HepG2 (cell line): ENCODE data around the gene ADAD2. TPM values are rescaled to one million over a fixed set of nuclear protein-coding genes. Genes with fewer than 3 reads are reported as not detected.

Experiments
- ATAC-seq: fragments of 200-7000 bp; cut with Tn5 transposase; 3 replicates; pipeline ENCODE4 v1.9.1; 2020; ENCODE audit warnings: mild to moderate bottlenecking, moderate library complexity
- BruUV-seq: library from RNA; stranded (reverse); fragments of 400-500 nt; replicated peaks from 2 replicates; lab custom pipeline; 2021; lab: Mats Ljungman, UMichigan
- CTCF ChIA-PET: fragments of 300-600 bp; formaldehyde crosslinking; extraction: SDS; loops from one replicate; lab custom pipeline; 2021; ENCODE audit warnings: low total read pairs, inconsistent platforms, low intra/inter-chr PET ratio; lab: Yijun Ruan, JAX
- POLR2A ChIA-PET: fragments of 350-600 bp; sonication (Branson Sonifier 250); formaldehyde crosslinking; loops from one replicate; lab custom pipeline; 2020; ENCODE audit warnings: antibody characterized with exemption, inconsistent platforms; lab: Yijun Ruan, JAX
- DNase-seq: peaks from one replicate; pipeline ENCODE4 v3.0.0-alpha.2; 2015; ENCODE audit warnings: low spot score
- FAIRE-seq: peaks from 3 replicates; lab custom pipeline; 2011; peaks lifted over from hg19 to GRCh38; lab: Jason Lieb, UNC
- H2AFZ ChIP-seq: one replicate; pipeline ENCODE4 v1.6.1; 2011; ENCODE audit warnings: low read length, inconsistent platforms
- H3K27ac ChIP-seq: fragments of 300-600 bp; 3 replicates; pipeline ENCODE4 v1.8.0; 2011; ENCODE audit warnings: mixed run types, mild to moderate bottlenecking, mixed read lengths, low read length, inconsistent platforms; ENCODE audit not compliant: insufficient read depth; ENCODE audit errors: extremely low read length
- H3K27me3 ChIP-seq, 2 experiments: fragments of 200-600 bp in 1 of 2; 2 replicates in 1 of 2; 3 replicates in 1 of 2; pipeline versions ENCODE4 v1.6.0 to v1.8.0; 2011; ENCODE audit warnings: low read length in 2 of 2, mild to moderate bottlenecking in 2 of 2, moderate library complexity in 2 of 2, inconsistent platforms in 1 of 2; ENCODE audit not compliant: insufficient read depth in 2 of 2, control insufficient read depth in 1 of 2
- H3K36me3 ChIP-seq, 2 experiments: fragments of 200-600 bp in 1 of 2; replicated peaks in 1 of 2; 2 replicates in 1 of 2; 3 replicates in 1 of 2; pipeline versions ENCODE4 v1.5.1 to v1.8.0; 2011; ENCODE audit warnings: low read length in 2 of 2, inconsistent platforms in 1 of 2; ENCODE audit not compliant: insufficient read depth in 2 of 2, control insufficient read depth in 1 of 2
- H3K4me1 ChIP-seq: 2 replicates; pipeline ENCODE4 v1.5.1; 2012; ENCODE audit warnings: low read length, inconsistent platforms; ENCODE audit not compliant: insufficient read depth
- H3K4me2 ChIP-seq: 2 replicates; pipeline ENCODE4 v1.6.0; 2011; ENCODE audit warnings: low read depth, low read length, inconsistent platforms
- H3K4me3 ChIP-seq, 3 experiments: fragments of 200-600 bp in 1 of 3; sonication (generic), shearing (Covaris generic) in 1 of 3; replicated peaks in 1 of 3; 2 replicates each; pipeline ENCODE4 v1.5.1; 2011 to 2016; ENCODE audit warnings: low read length in 3 of 3, inconsistent platforms in 2 of 3, low read depth in 2 of 3, mild to moderate bottlenecking in 2 of 3, control low read depth in 1 of 3, mixed read lengths in 1 of 3; ENCODE audit not compliant: insufficient read depth in 1 of 3
- H3K79me2 ChIP-seq: one replicate; pipeline ENCODE4 v1.6.1; 2011; ENCODE audit warnings: low read length, inconsistent platforms; ENCODE audit not compliant: insufficient read depth
- H3K9ac ChIP-seq: 2 replicates; pipeline ENCODE4 v1.6.0; 2011; ENCODE audit warnings: mild to moderate bottlenecking, low read depth, low read length, inconsistent platforms; ENCODE audit not compliant: insufficient read depth
- H3K9me3 ChIP-seq: 2 replicates; pipeline ENCODE4 v1.5.1; 2012; ENCODE audit warnings: mild to moderate bottlenecking, low read length
- H4K20me1 ChIP-seq: 2 replicates; pipeline ENCODE4 v1.6.0; 2011; ENCODE audit warnings: inconsistent platforms, mild to moderate bottlenecking, low read length, moderate library complexity; ENCODE audit not compliant: insufficient read depth
- RFXANK ChIP-seq: IDR thresholded peaks from 2 replicates; pipeline ENCODE4 v1.6.1; 2016
- SMARCC2 ChIP-seq: fragments of 450-650 bp; IDR thresholded peaks from 2 replicates; pipeline ENCODE4 v1.6.1; 2017; ENCODE audit warnings: antibody characterized with exemption, mild to moderate bottlenecking
- ZNF274 ChIP-seq: sonication (generic); formaldehyde crosslinking; IDR thresholded peaks from 2 replicates; pipeline ENCODE4 v1.5.1; 2020; ENCODE audit warnings: mild to moderate bottlenecking, missing genetic modification reagents
- ZNF317 ChIP-seq: sonication (generic); formaldehyde crosslinking; IDR thresholded peaks from 2 replicates; pipeline ENCODE4 v1.5.0; 2020; ENCODE audit warnings: mild to moderate bottlenecking, missing genetic modification reagents
- WGBS: methylation state at CpG from one replicate; pipeline ENCODE4 v1.1.6; 2017; ENCODE audit warnings: low lambda C conversion rate; 5-methylcytosine and 5-hydroxymethylcytosine counted together
- in situ Hi-C: cut with HindIII; loops from 2 replicates; pipeline ENCODE4 v1.10.0; 2017; ENCODE audit warnings: low pct_unique_long_range_greater_than_20kb; ENCODE audit not compliant: extremely low pct_ligation_motif_present
- intact Hi-C: fragments of 100-400 bp; cut with micrococcal nuclease; formaldehyde crosslinking; loops from one replicate; pipeline ENCODE4 v1.10.0; 2022; ENCODE audit not compliant: unreplicated experiment
- polyA plus RNA-seq, 8 experiments: library from polyadenylated mRNA; depleted of rRNA in 3 of 8; stranded (reverse) in 7 of 8; unstranded in 1 of 8; fragments of >200 nt; fragmentation: Illumina TruSeq in 4 of 8; extraction: Trizol in 4 of 8; gene quantifications; 2 replicates each; pipeline versions ENCODE4 v1.2.1 to v1.2.3, GENCODE V29; 2011 to 2016; ENCODE audit warnings: low read depth in 4 of 8, missing spikeins in 1 of 8, mixed read lengths in 1 of 8; ENCODE audit not compliant: insufficient read depth in 1 of 8
- total RNA-seq, 5 experiments: library from RNA; depleted of rRNA; stranded (reverse); fragments of >200 nt; fragmentation: Illumina TruSeq; extraction: Trizol; gene quantifications; 2 replicates each; pipeline ENCODE4 v1.2.3, GENCODE V29; 2016; ENCODE audit warnings: low read depth in 1 of 5

Gene ADAD2
- total and polyA plus RNA-seq, 2 of the 13 experiments (the other 11 are each of a cell fraction or from before 2014, with no cell fraction given), result not detected

DNA sequence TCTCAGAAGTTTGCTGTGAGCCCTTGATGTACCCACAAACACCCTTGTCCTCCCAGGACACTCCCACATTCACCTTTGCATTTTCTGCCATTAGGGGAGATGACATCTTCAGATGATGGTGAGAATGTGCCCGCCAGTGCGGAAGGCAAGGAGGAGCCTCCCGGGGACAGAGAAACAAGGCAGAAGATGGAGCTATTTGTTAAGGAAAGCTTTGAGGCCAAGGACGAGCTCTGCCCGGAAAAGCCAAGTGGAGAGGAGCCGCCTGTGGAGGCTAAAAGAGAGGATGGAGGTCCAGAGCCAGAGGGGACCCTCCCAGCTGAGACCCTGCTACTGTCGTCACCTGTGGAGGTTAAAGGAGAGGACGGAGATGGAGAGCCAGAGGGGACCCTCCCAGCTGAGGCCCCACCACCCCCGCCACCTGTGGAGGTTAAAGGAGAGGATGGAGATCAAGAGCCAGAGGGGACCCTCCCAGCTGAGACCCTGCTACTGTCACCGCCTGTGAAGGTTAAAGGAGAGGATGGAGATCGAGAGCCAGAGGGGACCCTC is 21.1 kb upstream of the ADAD2 start:
- no peak overlapping the region for H3K4me3 ChIP-seq
- H3K36me3 ChIP-seq, result no peaks in the 10 kb centered on the region
- in situ Hi-C loops (no loop called here), intact Hi-C loops (no loop called here)
- FAIRE-seq (no peak), ATAC-seq (no peak; the same call in 2 of the 3 replicates), DNase-seq (no peak)
- no peak overlapping the region for H3K27ac ChIP-seq
- no peaks in the 10 kb centered on the region for H3K79me2 ChIP-seq
- CTCF ChIA-PET, result no interaction called here
- TF ChIP-seq ZNF317 (CRISPR knock-in tag) (no peak), ZNF274 (CRISPR knock-in tag) (0 out of 2 replicates have a peak, but pooled peaks have one; percentile 35)
- peaks cover 8% of the 10 kb centered on the region for H3K4me1 ChIP-seq
- H4K20me1 ChIP-seq, result no peaks in the 10 kb centered on the region
- H3K27me3 ChIP-seq, result peaks cover 5 to 25% of the 10 kb centered on the region in 2 experiments; a peak in 4 of 5 replicates
- BruUV-seq, result no TSS peak
- H3K4me2 ChIP-seq, result no peak overlapping the region
- no peak overlapping the region for H2AFZ ChIP-seq
- H3K9ac ChIP-seq, result no peak overlapping the region
- WGBS, result 38% methylated on average over 11 of the region's 11 CpGs
- H3K9me3 ChIP-seq, result no peaks in the 10 kb centered on the region
- POLR2A ChIA-PET, result interaction anchor here (1.8 kb wide), 1 partner anchor 17 kb away, joined by 6 read pairs; the partner anchor contains the start of gene TAF1C

DNA sequence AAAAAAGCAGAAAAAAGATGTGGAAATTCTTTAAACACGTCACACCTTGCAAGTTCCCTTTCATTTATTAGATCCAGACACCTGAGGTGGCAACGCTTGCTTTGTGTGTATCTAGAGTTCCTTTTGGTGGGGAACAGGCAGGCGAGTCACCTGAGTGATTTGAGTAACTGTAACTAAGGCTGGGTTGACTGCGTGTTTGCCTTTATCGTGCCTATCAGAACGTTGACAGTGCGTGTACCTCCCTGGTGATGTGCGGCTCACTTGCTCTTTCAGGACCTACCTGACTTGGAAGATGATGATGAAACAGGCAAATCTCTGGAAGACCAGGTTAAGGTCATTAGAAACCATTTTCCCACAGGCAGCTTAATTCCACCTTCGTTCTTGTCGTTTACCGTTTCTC is 16.6 kb upstream of the ADAD2 start:
- WGBS, result 22% methylated on average over 11 of the region's 11 CpGs
- no peak for ATAC-seq
- FAIRE-seq, result no peak
- Histone ChIP-seq H3K9me3 (no peaks in the 10 kb centered on the region), H3K36me3 (peaks cover 1 to 9% of the 10 kb centered on the region in 2 experiments; a peak in 2 of 5 replicates), H2AFZ (no peak overlapping the region), H3K4me2 (peak overlapping the region; percentile 28), H3K9ac (no peak overlapping the region), H3K79me2 (no peaks in the 10 kb centered on the region), H3K27ac (no peak overlapping the region), H3K4me3 (no peak overlapping the region), H4K20me1 (no peaks in the 10 kb centered on the region), H3K27me3 (peaks cover 3 to 11% of the 10 kb centered on the region in 2 experiments; a peak in 4 of 5 replicates), H3K4me1 (peaks cover 37% of the 10 kb centered on the region)
- TF ChIP-seq SMARCC2 (no peak), RFXANK (CRISPR knock-in tag) (no peak)
- ChIA-PET CTCF (interaction anchor here (1.2 to 2.1 kb wide), 3 partner anchors 30 to 90 kb away, joined by 3 to 23 read pairs (median 6); partner anchors contain the start of genes DNAAF1 and HSDL1), POLR2A (no interaction called here)
- no peak for DNase-seq
- no TSS peak for BruUV-seq
- in situ Hi-C loops, result no loop called here
- intact Hi-C loops, result loop anchor here (2.0 kb wide), 1 partner anchor 30 kb away; the partner anchor contains the start of genes DNAAF1 and HSDL1
